Measurements from ENCODE around the gene CHRM5.

Gene CHRM5

DNA sequence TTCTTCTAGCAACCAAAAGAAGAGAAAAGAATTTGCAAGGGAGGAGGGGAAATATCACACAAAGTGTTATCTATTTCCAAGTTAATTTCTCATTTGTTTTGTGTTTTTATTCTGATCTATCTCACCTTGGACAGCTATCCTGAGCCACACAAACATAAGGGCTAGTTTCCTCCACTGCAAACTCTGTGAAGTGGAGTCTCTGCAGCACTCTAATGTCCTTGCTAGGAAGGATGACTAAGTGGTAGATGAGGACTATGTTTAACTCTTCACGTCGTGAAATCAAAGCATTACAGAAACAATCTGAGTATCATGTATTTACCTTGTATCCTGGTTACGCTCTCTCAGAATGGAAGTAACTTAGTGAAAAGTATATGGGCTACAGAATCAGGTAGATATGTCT is 33.9 kb upstream of the CHRM5 start:
- H3K27me3 ChIP-seq (ENCODE audit: control insufficient read depth in 3 of 3, insufficient read depth in 3 of 3, low read depth in 1 of 3, low read length in 3 of 3), result no peaks in the 10 kb centered on the region
- no peak for DNase-seq (ENCODE audit: low spot score)
- H3K79me1 ChIP-seq (ENCODE audit: low read depth, low read length), result peaks cover 1% of the 10 kb centered on the region
- H2BK5ac ChIP-seq (ENCODE audit: low read length), result no peak overlapping the region
- no peak overlapping the region for H2AK5ac ChIP-seq (ENCODE audit: low read depth, low read length)
- H2BK12ac ChIP-seq (ENCODE audit: low read length), result no peak overlapping the region
- H2BK15ac ChIP-seq (ENCODE audit: low read length), result no peak overlapping the region
- H3K9ac ChIP-seq (ENCODE audit: low read depth, low read length, poor library complexity), result no peak overlapping the region
- H2BK120ac ChIP-seq (ENCODE audit: low read depth, low read length), result no peak overlapping the region
- H3K23ac ChIP-seq (ENCODE audit: low read depth, low read length, poor library complexity), result no peak overlapping the region
- no peak overlapping the region for H3K27ac ChIP-seq (replicated peaks; ENCODE audit: low read length)
- no peak overlapping the region for H3K18ac ChIP-seq (ENCODE audit: low read length)
- H2AFZ ChIP-seq (ENCODE audit: low read length), result no peak overlapping the region
- no peaks in the 10 kb centered on the region for H3K36me3 ChIP-seq (replicated peaks in 1 of 2; ENCODE audit: control insufficient read depth in 2 of 2, insufficient read depth in 2 of 2, low read length in 2 of 2)
- H3K4me3 ChIP-seq (ENCODE audit: low read length in 2 of 2), result no peak overlapping the region
- H3K14ac ChIP-seq (ENCODE audit: low read length), result no peak overlapping the region
- H3K4ac ChIP-seq (ENCODE audit: low read length), result no peak overlapping the region
- no peaks in the 10 kb centered on the region for H3K4me1 ChIP-seq (ENCODE audit: control insufficient read depth in 2 of 2, insufficient read depth in 1 of 2, low read depth in 1 of 2, low read length in 2 of 2)
- H3K9me3 ChIP-seq (replicated peaks in 1 of 2; ENCODE audit: control insufficient read depth in 2 of 2, insufficient read depth in 1 of 2, low read depth in 1 of 2, low read length in 2 of 2), result no peaks in the 10 kb centered on the region
- no peak overlapping the region for H4K91ac ChIP-seq (ENCODE audit: low read depth, low read length, poor library complexity)
- no peak overlapping the region for H3K4me2 ChIP-seq (ENCODE audit: insufficient read depth, low read length, poor library complexity, severe bottlenecking)
- no CpG with 5 or more reads among the region's 3 CpGs for WGBS, 2 donors (ENCODE audit: extremely low coverage in 2 of 2, insufficient read length in 2 of 2, insufficient replicate concordance in 1 of 2)
- H4K8ac ChIP-seq (ENCODE audit: low read depth, low read length), result no peak overlapping the region

DNA sequence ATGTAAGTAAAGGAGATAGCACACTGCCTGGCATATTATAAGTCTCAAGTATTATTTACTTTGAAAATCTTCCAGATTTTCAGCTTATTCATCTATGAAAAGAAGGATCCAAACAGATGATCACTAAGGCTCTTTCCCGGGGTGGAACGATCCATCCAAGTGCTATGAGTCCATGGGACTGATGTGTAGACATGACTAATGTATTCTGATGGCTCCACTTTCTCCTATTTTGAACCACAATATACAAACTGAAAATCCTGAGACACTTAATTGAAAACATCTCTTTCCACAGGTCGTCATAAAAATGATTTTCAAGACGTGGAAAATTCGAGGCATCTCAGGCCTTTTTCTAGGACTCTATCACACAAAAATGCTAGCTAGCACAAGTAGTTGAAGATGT is 33.4 kb upstream of the CHRM5 start:
- Histone ChIP-seq H3K79me1 (ENCODE audit: low read depth, low read length) (peaks cover 1% of the 10 kb centered on the region), H2AFZ (ENCODE audit: low read length) (no peak overlapping the region), H3K4me1 (ENCODE audit: control insufficient read depth in 2 of 2, insufficient read depth in 1 of 2, low read depth in 1 of 2, low read length in 2 of 2) (no peaks in the 10 kb centered on the region), H4K91ac (ENCODE audit: low read depth, low read length, poor library complexity) (no peak overlapping the region), H2AK5ac (ENCODE audit: low read depth, low read length) (no peak overlapping the region), H3K27me3 (ENCODE audit: control insufficient read depth in 3 of 3, insufficient read depth in 3 of 3, low read depth in 1 of 3, low read length in 3 of 3) (no peaks in the 10 kb centered on the region), H3K14ac (ENCODE audit: low read length) (no peak overlapping the region), H3K4me3 (ENCODE audit: low read length in 2 of 2) (no peak overlapping the region), H3K23ac (ENCODE audit: low read depth, low read length, poor library complexity) (no peak overlapping the region), H3K36me3 (replicated peaks in 1 of 2; ENCODE audit: control insufficient read depth in 2 of 2, insufficient read depth in 2 of 2, low read length in 2 of 2) (no peaks in the 10 kb centered on the region), H2BK15ac (ENCODE audit: low read length) (no peak overlapping the region), H3K4me2 (ENCODE audit: insufficient read depth, low read length, poor library complexity, severe bottlenecking) (no peak overlapping the region), H3K27ac (replicated peaks; ENCODE audit: low read length) (no peak overlapping the region), H2BK120ac (ENCODE audit: low read depth, low read length) (no peak overlapping the region), H4K8ac (ENCODE audit: low read depth, low read length) (no peak overlapping the region), H3K18ac (ENCODE audit: low read length) (no peak overlapping the region), H3K9ac (ENCODE audit: low read depth, low read length, poor library complexity) (no peak overlapping the region), H3K9me3 (replicated peaks in 1 of 2; ENCODE audit: control insufficient read depth in 2 of 2, insufficient read depth in 1 of 2, low read depth in 1 of 2, low read length in 2 of 2) (no peaks in the 10 kb centered on the region), H2BK5ac (ENCODE audit: low read length) (no peak overlapping the region), H2BK12ac (ENCODE audit: low read length) (no peak overlapping the region), H3K4ac (ENCODE audit: low read length) (no peak overlapping the region)
- WGBS, 2 donors (ENCODE audit: extremely low coverage in 2 of 2, insufficient read length in 2 of 2, insufficient replicate concordance in 1 of 2), result no CpG with 5 or more reads among the region's 5 CpGs
- no peak for DNase-seq (ENCODE audit: low spot score)

DNA sequence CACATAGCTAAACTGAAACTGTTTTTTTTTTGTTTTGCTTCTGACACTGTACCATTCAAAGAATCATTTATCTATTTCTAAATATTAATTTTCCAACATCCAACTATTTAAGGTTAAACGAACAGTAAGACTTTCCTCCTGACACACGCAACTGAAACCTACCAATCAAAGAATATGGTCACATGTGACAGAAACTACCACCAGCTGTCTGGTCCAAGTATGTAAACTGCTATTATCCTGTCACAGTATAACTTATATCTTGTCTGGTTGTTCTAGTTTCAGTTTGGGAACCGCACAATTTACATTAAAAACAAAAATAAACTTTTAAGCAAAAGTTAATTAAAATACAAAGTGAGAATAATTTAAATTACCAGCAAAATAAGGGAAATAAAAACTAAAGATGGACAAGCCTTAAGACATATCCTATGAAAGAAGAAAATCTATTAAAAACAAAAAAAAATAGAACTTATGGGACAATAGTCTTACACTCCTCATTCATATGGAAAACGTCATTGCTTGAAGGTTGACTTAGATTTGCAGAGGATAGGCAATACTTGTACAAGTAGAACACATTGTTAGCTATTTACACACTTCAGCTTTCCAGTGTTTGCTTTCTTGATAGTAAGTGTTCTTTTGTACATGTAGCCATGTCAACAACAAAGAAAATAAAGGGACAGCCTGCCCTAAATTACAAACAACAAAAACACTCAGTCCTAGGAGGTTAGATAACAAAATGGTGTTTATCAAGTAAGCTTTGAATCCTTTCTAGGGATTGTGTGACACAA is 26.8 kb upstream of the CHRM5 start:
- no peak overlapping the region for H2BK5ac ChIP-seq (ENCODE audit: low read length)
- no peak overlapping the region for H4K8ac ChIP-seq (ENCODE audit: low read depth, low read length)
- H2AFZ ChIP-seq (ENCODE audit: low read length), result no peak overlapping the region
- 100% methylated on average over 1 of the region's 4 CpGs; no CpG with 5 or more reads in 1 of the 2 donors for WGBS, 2 donors (ENCODE audit: extremely low coverage in 2 of 2, insufficient read length in 2 of 2, insufficient replicate concordance in 1 of 2)
- H3K4me1 ChIP-seq (ENCODE audit: control insufficient read depth in 2 of 2, insufficient read depth in 1 of 2, low read depth in 1 of 2, low read length in 2 of 2), result no peaks in the 10 kb centered on the region
- no peaks in the 10 kb centered on the region for H3K36me3 ChIP-seq (replicated peaks in 1 of 2; ENCODE audit: control insufficient read depth in 2 of 2, insufficient read depth in 2 of 2, low read length in 2 of 2)
- no peak overlapping the region for H2AK5ac ChIP-seq (ENCODE audit: low read depth, low read length)
- H3K18ac ChIP-seq (ENCODE audit: low read length), result no peak overlapping the region
- H3K27ac ChIP-seq (replicated peaks; ENCODE audit: low read length), result no peak overlapping the region
- H3K27me3 ChIP-seq (ENCODE audit: control insufficient read depth in 3 of 3, insufficient read depth in 3 of 3, low read depth in 1 of 3, low read length in 3 of 3), result no peaks in the 10 kb centered on the region
- H2BK12ac ChIP-seq (ENCODE audit: low read length), result no peak overlapping the region
- H3K9me3 ChIP-seq (replicated peaks in 1 of 2; ENCODE audit: control insufficient read depth in 2 of 2, insufficient read depth in 1 of 2, low read depth in 1 of 2, low read length in 2 of 2), result no peaks in the 10 kb centered on the region
- no peak overlapping the region for H4K91ac ChIP-seq (ENCODE audit: low read depth, low read length, poor library complexity)
- H3K23ac ChIP-seq (ENCODE audit: low read depth, low read length, poor library complexity), result no peak overlapping the region
- no peak overlapping the region for H2BK120ac ChIP-seq (ENCODE audit: low read depth, low read length)
- H3K79me1 ChIP-seq (ENCODE audit: low read depth, low read length), result no peaks in the 10 kb centered on the region
- no peak overlapping the region for H3K4me3 ChIP-seq (ENCODE audit: low read length in 2 of 2)
- no peak overlapping the region for H3K4ac ChIP-seq (ENCODE audit: low read length)
- no peak overlapping the region for H3K9ac ChIP-seq (ENCODE audit: low read depth, low read length, poor library complexity)
- DNase-seq (ENCODE audit: low spot score), result no peak
- no peak overlapping the region for H3K4me2 ChIP-seq (ENCODE audit: insufficient read depth, low read length, poor library complexity, severe bottlenecking)
- H2BK15ac ChIP-seq (ENCODE audit: low read length), result no peak overlapping the region
- H3K14ac ChIP-seq (ENCODE audit: low read length), result no peak overlapping the region

DNA sequence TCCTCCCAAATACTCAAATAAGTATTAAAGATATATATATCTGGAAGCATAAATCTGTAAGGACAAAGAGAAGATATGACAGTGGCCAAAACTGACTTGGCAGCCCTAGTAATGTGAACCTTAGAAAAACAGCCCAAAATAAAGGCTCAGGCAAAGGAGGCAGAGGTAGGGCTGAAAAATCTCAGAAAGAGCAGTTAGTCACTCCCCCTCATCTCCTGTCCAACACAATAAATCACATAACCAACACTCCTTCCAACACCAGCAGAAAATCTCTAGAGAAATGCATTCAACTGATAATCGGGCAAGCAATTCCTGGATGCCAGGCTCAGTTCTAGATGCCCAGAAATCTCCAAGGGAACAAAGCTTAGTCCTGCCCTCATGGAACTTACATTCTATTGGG is 22.1 kb upstream of the CHRM5 start:
- Histone ChIP-seq H2BK5ac (ENCODE audit: low read length) (no peak overlapping the region), H2AK5ac (ENCODE audit: low read depth, low read length) (no peak overlapping the region), H3K4me1 (ENCODE audit: control insufficient read depth in 2 of 2, insufficient read depth in 1 of 2, low read depth in 1 of 2, low read length in 2 of 2) (no peaks in the 10 kb centered on the region), H2AFZ (ENCODE audit: low read length) (no peak overlapping the region), H3K36me3 (replicated peaks in 1 of 2; ENCODE audit: control insufficient read depth in 2 of 2, insufficient read depth in 2 of 2, low read length in 2 of 2) (no peaks in the 10 kb centered on the region), H3K9me3 (replicated peaks in 1 of 2; ENCODE audit: control insufficient read depth in 2 of 2, insufficient read depth in 1 of 2, low read depth in 1 of 2, low read length in 2 of 2) (no peaks in the 10 kb centered on the region), H4K91ac (ENCODE audit: low read depth, low read length, poor library complexity) (no peak overlapping the region), H2BK120ac (ENCODE audit: low read depth, low read length) (no peak overlapping the region), H3K27me3 (ENCODE audit: control insufficient read depth in 3 of 3, insufficient read depth in 3 of 3, low read depth in 1 of 3, low read length in 3 of 3) (no peaks in the 10 kb centered on the region), H4K8ac (ENCODE audit: low read depth, low read length) (no peak overlapping the region), H2BK15ac (ENCODE audit: low read length) (no peak overlapping the region), H2BK12ac (ENCODE audit: low read length) (no peak overlapping the region), H3K23ac (ENCODE audit: low read depth, low read length, poor library complexity) (no peak overlapping the region), H3K18ac (ENCODE audit: low read length) (no peak overlapping the region), H3K9ac (ENCODE audit: low read depth, low read length, poor library complexity) (no peak overlapping the region), H3K4me3 (ENCODE audit: low read length in 2 of 2) (no peak overlapping the region), H3K27ac (replicated peaks; ENCODE audit: low read length) (no peak overlapping the region), H3K79me1 (ENCODE audit: low read depth, low read length) (no peaks in the 10 kb centered on the region), H3K4ac (ENCODE audit: low read length) (no peak overlapping the region), H3K14ac (ENCODE audit: low read length) (no peak overlapping the region), H3K4me2 (ENCODE audit: insufficient read depth, low read length, poor library complexity, severe bottlenecking) (no peak overlapping the region)
- no peak for DNase-seq (ENCODE audit: low spot score)
- no CpG with 5 or more reads among the region's 1 CpG for WGBS, 2 donors (ENCODE audit: extremely low coverage in 2 of 2, insufficient read length in 2 of 2, insufficient replicate concordance in 1 of 2)
